ENCODE measurements around the gene PTPN14.
A peak's percentile ranks its signal among the peaks of the same experiment; 100 is the strongest.

Gene PTPN14

GRCh38 chr1:214439352-214440119 lies 111.9 kb downstream of the PTPN14 start (continued):
- TF ChIP-seq PATZ1 (tag by site-specific recombination; IDR thresholded peaks at IDR 0.05) (peak; percentile 76), INSM2 (tag by site-specific recombination; IDR thresholded peaks at IDR 0.05) (peak; percentile 98), ZNF837 (tag by site-specific recombination; IDR thresholded peaks at IDR 0.05) (no peak), ZNF596 (tag by site-specific recombination; IDR thresholded peaks at IDR 0.05) (peak; percentile 83), ZNF2 (tag by site-specific recombination; IDR thresholded peaks at IDR 0.05) (peak; percentile 96), SCRT1 (tag by site-specific recombination; IDR thresholded peaks at IDR 0.05; ENCODE audit: borderline replicate concordance) (peak; percentile 85; the same call in 1 of the 2 replicates), ZNF585B (tag by site-specific recombination; IDR thresholded peaks at IDR 0.05) (no peak), ZNF133 (tag by site-specific recombination; IDR thresholded peaks at IDR 0.05) (no peak), ZNF26 (tag by site-specific recombination; IDR thresholded peaks at IDR 0.05) (no peak), IKZF3 (tag by site-specific recombination; IDR thresholded peaks at IDR 0.05) (peak; percentile 92), ZNF292 (tag by site-specific recombination; IDR thresholded peaks at IDR 0.05; ENCODE audit: borderline replicate concordance, low read depth) (no peak), ZFP37 (tag by site-specific recombination; IDR thresholded peaks at IDR 0.05) (peak; percentile 95), ZNF148 (tag by site-specific recombination; IDR thresholded peaks at IDR 0.05; ENCODE audit: borderline replicate concordance) (no peak), ZNF239 (tag by site-specific recombination; IDR thresholded peaks at IDR 0.05) (no peak), ZNF350 (tag by site-specific recombination; IDR thresholded peaks at IDR 0.05) (no peak), ZNF112 (tag by site-specific recombination; IDR thresholded peaks at IDR 0.05) (no peak), SCRT2 (tag by site-specific recombination; IDR thresholded peaks at IDR 0.05) (peak; percentile 87), YY2 (tag by site-specific recombination; IDR thresholded peaks at IDR 0.05) (no peak), GFI1B (tag by site-specific recombination; IDR thresholded peaks at IDR 0.05) (peak; percentile 100), ZNF501 (tag by site-specific recombination; IDR thresholded peaks at IDR 0.05) (peak; percentile 96), ZNF221 (tag by site-specific recombination; IDR thresholded peaks at IDR 0.05; ENCODE audit: borderline replicate concordance) (peak; percentile 72; the same call in 1 of the 2 replicates), ZNF843 (tag by site-specific recombination; IDR thresholded peaks at IDR 0.05) (peak; percentile 98), ZNF513 (tag by site-specific recombination; IDR thresholded peaks at IDR 0.05) (0 out of 2 replicates have a peak, but pooled peaks have one; percentile 34), SP2 (tag by site-specific recombination; IDR thresholded peaks at IDR 0.05) (peak; percentile 22), ZNF792 (tag by site-specific recombination; IDR thresholded peaks at IDR 0.05) (peak; percentile 92), TCF7L2 (IDR thresholded peaks at IDR 0.05; ENCODE audit: borderline replicate concordance, low read depth, low read length) (no peak), ZNF654 (tag by site-specific recombination; IDR thresholded peaks at IDR 0.05; ENCODE audit: low read depth) (peak; percentile 19; the same call in 1 of the 2 replicates), ZNF639 (tag by site-specific recombination; IDR thresholded peaks at IDR 0.05) (peak; percentile 98), ZNF610 (tag by site-specific recombination; IDR thresholded peaks at IDR 0.05; ENCODE audit: borderline replicate concordance) (peak; percentile 75), ZNF670 (tag by site-specific recombination; IDR thresholded peaks at IDR 0.05; ENCODE audit: low read depth) (no peak)

Measured in HEK293 (cell line).